ENCODE results near the gene FAM187B.

DNA sequence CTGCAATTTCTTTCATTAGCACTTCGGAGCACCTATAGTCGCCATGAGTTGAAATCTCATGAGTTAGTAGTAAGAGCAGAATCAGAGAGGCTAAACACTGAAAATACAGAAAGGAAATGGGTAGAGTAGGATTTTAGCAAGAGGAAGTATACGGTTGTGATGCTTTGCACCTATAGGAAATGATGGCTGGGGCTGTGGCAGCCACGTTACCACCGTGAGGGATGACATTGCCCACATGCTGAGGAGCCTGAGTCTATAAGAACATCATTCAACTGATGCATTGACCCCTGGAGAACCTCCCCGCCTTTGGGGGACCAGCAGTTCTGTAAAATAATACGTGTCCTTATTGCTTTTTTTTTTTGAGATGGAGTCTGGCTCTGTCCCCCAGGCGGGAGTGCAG is 20.4 kb downstream of the FAM187B start:
- TF ChIP-seq, protein P1, sequence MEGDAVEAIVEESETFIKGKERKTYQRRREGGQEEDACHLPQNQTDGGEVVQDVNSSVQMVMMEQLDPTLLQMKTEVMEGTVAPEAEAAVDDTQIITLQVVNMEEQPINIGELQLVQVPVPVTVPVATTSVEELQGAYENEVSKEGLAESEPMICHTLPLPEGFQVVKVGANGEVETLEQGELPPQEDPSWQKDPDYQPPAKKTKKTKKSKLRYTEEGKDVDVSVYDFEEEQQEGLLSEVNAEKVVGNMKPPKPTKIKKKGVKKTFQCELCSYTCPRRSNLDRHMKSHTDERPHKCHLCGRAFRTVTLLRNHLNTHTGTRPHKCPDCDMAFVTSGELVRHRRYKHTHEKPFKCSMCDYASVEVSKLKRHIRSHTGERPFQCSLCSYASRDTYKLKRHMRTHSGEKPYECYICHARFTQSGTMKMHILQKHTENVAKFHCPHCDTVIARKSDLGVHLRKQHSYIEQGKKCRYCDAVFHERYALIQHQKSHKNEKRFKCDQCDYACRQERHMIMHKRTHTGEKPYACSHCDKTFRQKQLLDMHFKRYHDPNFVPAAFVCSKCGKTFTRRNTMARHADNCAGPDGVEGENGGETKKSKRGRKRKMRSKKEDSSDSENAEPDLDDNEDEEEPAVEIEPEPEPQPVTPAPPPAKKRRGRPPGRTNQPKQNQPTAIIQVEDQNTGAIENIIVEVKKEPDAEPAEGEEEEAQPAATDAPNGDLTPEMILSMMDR (conservative IDR thresholded peaks at IDR 0.05 in 1 of 2, IDR thresholded peaks at IDR 0.05 in 1 of 2; ENCODE audit: extremely low read depth in 1 of 2, insufficient read depth in 1 of 2, low read depth in 1 of 2, low read length in 2 of 2): no peak
- no peak for TF ChIP-seq EZH2 (IDR thresholded peaks at IDR 0.05; ENCODE audit: borderline replicate concordance, low read length)

All from mammary epithelial cell (primary cell).